Panc1 (cell line): ENCODE results near the gene TMEFF1. TPM values are rescaled to one million over a fixed set of nuclear protein-coding genes. Genes with fewer than 3 reads are reported as not detected.

ENCODE experiments used
- ATAC-seq: fragments of 200-7000 bp; cut with Tn5 transposase; 2 replicates; pipeline ENCODE4 v1.9.1; 2020; ENCODE audit warnings: mild to moderate bottlenecking, moderate library complexity
- BruUV-seq: library from RNA; stranded (reverse); fragments of 400-500 nt; replicated peaks from 2 replicates; lab custom pipeline; 2021; lab: Mats Ljungman, UMichigan
- CTCF ChIA-PET: fragments of 300-600 bp; sonication (Branson Sonifier 250); formaldehyde crosslinking; loops from one replicate; lab custom pipeline; 2022; ENCODE audit warnings: antibody characterized with exemption; lab: Charles Lee
- POLR2A ChIA-PET: fragments of 300-600 bp; sonication (Branson Sonifier 250); formaldehyde crosslinking; loops from one replicate; lab custom pipeline; 2022; ENCODE audit warnings: antibody characterized with exemption; lab: Charles Lee
- DNase-seq: peaks from one replicate; pipeline ENCODE4 v3.0.0-alpha.2; 2010; ENCODE audit warnings: low read depth, low spot score
- H3K27ac ChIP-seq: 2 replicates; pipeline ENCODE4 v1.5.1; 2011; ENCODE audit warnings: mild to moderate bottlenecking, low read length, inconsistent platforms
- H3K27me3 ChIP-seq: fragments of 200-500 bp; sonication (Bioruptor generic); 2 replicates; pipeline ENCODE4 v1.6.0; 2014; ENCODE audit warnings: low read length, inconsistent platforms; ENCODE audit not compliant: control insufficient read depth, insufficient read depth
- H3K36me3 ChIP-seq: fragments of 200-500 bp; sonication (Bioruptor generic); 2 replicates; pipeline ENCODE4 v1.5.1; 2014; ENCODE audit warnings: inconsistent platforms, mild to moderate bottlenecking, low read length, moderate library complexity; ENCODE audit not compliant: control insufficient read depth, insufficient read depth
- H3K4me1 ChIP-seq: 2 replicates; pipeline ENCODE4 v1.5.1; 2011; ENCODE audit warnings: inconsistent platforms, mild to moderate bottlenecking, low read length, moderate library complexity; ENCODE audit not compliant: control insufficient read depth, insufficient read depth
- H3K4me3 ChIP-seq, 2 experiments: 2 replicates each; pipeline ENCODE4 v1.5.1; 2011 to 2012; ENCODE audit warnings: low read depth in 2 of 2, low read length in 2 of 2, mild to moderate bottlenecking in 2 of 2, inconsistent platforms in 1 of 2, moderate library complexity in 1 of 2
- H3K9me3 ChIP-seq: fragments of 200-500 bp; sonication (Bioruptor generic); 2 replicates; pipeline ENCODE4 v1.5.1; 2014; ENCODE audit warnings: low read depth, mild to moderate bottlenecking, inconsistent platforms, low read length, moderate library complexity; ENCODE audit not compliant: control insufficient read depth, insufficient read depth
- POLR2AphosphoS5 ChIP-seq: IDR thresholded peaks from 2 replicates; pipeline ENCODE4 v1.6.1; 2012; ENCODE audit warnings: mild to moderate bottlenecking, low read depth, low read length, moderate library complexity
- SIN3A ChIP-seq: IDR thresholded peaks from 2 replicates; pipeline ENCODE4 v1.6.1; 2012; ENCODE audit warnings: low read depth, mild to moderate bottlenecking, low read length, moderate library complexity, borderline replicate concordance; ENCODE audit not compliant: insufficient read depth
- TCF7L2 ChIP-seq: IDR thresholded peaks from 2 replicates; pipeline ENCODE4 v1.6.1; 2011; ENCODE audit warnings: mild to moderate bottlenecking, low read depth, low read length, inconsistent platforms
- in situ Hi-C: cut with HindIII; loops from 2 replicates; pipeline ENCODE4 v1.10.0; 2016; ENCODE audit warnings: low sequenced_read_pairs, low pct_unique_long_range_greater_than_20kb
- intact Hi-C: fragments of 100-400 bp; cut with micrococcal nuclease; formaldehyde crosslinking; loops from one replicate; pipeline ENCODE4 v1.10.0; 2022; ENCODE audit not compliant: unreplicated experiment
- total RNA-seq: library from RNA; stranded (reverse); gene quantifications from one replicate; pipeline ENCODE4 v1.2.1, GENCODE V29; 2021; ENCODE audit not compliant: unreplicated experiment
- TF ChIP-seq, protein P1 (sequence below): fragments of 450-650 bp; IDR thresholded peaks from 2 replicates; pipeline ENCODE4 v1.5.1; 2017; ENCODE audit warnings: mild to moderate bottlenecking
- TF ChIP-seq, protein P2 (sequence below), 2 experiments: IDR thresholded peaks; 2 replicates each; pipeline ENCODE4 v1.6.1; 2011 to 2012; ENCODE audit warnings: low read depth in 2 of 2, control low read depth in 1 of 2, low read length in 1 of 2, mild to moderate bottlenecking in 1 of 2, moderate library complexity in 1 of 2; ENCODE audit not compliant: insufficient read depth in 1 of 2

Gene TMEFF1
- total RNA-seq, 1 experiment from 2014 or later = 2.2 TPM

DNA sequence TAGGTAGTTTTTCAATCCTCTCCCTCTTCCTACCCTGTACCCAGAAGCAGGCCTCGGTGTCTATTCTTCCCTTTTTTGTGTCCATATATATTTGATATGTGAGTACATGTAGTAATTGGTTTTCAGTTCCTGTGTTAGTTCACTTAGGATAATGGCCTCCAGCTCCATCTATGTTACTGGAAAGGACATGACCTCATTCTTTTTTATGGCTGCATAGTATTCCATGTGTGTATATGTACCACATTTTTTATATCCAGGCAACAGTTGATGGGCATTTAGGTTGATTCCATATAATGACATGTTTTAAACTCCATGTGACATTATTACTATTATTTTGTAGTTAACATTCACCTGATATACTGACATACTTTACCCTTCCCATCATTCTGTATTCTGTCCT is 154.0 kb downstream of the TMEFF1 start:
- POLR2A ChIA-PET = no interaction called here

More for the DNA sequence above, 154.0 kb downstream of the TMEFF1 start:
- no peaks in the 10 kb centered on the region for H3K9me3 ChIP-seq
- H3K4me3 ChIP-seq = no peak overlapping the region
- TF ChIP-seq TCF7L2 (no peak), SIN3A (no peak), POLR2AphosphoS5 (no peak)
- TF ChIP-seq, protein P1, sequence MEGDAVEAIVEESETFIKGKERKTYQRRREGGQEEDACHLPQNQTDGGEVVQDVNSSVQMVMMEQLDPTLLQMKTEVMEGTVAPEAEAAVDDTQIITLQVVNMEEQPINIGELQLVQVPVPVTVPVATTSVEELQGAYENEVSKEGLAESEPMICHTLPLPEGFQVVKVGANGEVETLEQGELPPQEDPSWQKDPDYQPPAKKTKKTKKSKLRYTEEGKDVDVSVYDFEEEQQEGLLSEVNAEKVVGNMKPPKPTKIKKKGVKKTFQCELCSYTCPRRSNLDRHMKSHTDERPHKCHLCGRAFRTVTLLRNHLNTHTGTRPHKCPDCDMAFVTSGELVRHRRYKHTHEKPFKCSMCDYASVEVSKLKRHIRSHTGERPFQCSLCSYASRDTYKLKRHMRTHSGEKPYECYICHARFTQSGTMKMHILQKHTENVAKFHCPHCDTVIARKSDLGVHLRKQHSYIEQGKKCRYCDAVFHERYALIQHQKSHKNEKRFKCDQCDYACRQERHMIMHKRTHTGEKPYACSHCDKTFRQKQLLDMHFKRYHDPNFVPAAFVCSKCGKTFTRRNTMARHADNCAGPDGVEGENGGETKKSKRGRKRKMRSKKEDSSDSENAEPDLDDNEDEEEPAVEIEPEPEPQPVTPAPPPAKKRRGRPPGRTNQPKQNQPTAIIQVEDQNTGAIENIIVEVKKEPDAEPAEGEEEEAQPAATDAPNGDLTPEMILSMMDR = no peak
- TF ChIP-seq, protein P2, sequence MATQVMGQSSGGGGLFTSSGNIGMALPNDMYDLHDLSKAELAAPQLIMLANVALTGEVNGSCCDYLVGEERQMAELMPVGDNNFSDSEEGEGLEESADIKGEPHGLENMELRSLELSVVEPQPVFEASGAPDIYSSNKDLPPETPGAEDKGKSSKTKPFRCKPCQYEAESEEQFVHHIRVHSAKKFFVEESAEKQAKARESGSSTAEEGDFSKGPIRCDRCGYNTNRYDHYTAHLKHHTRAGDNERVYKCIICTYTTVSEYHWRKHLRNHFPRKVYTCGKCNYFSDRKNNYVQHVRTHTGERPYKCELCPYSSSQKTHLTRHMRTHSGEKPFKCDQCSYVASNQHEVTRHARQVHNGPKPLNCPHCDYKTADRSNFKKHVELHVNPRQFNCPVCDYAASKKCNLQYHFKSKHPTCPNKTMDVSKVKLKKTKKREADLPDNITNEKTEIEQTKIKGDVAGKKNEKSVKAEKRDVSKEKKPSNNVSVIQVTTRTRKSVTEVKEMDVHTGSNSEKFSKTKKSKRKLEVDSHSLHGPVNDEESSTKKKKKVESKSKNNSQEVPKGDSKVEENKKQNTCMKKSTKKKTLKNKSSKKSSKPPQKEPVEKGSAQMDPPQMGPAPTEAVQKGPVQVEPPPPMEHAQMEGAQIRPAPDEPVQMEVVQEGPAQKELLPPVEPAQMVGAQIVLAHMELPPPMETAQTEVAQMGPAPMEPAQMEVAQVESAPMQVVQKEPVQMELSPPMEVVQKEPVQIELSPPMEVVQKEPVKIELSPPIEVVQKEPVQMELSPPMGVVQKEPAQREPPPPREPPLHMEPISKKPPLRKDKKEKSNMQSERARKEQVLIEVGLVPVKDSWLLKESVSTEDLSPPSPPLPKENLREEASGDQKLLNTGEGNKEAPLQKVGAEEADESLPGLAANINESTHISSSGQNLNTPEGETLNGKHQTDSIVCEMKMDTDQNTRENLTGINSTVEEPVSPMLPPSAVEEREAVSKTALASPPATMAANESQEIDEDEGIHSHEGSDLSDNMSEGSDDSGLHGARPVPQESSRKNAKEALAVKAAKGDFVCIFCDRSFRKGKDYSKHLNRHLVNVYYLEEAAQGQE (IDR thresholded peaks at IDR 0.05; ENCODE audit: insufficient read depth in 1 of 2, low read depth in 2 of 2, low read length in 1 of 2) = no peak
- no peak overlapping the region for H3K27ac ChIP-seq
- DNase-seq (no peak), ATAC-seq (no peak)
- no TSS peak for BruUV-seq
- CTCF ChIA-PET = no interaction called here
- intact Hi-C loops (no loop called here), in situ Hi-C loops (no loop called here)
- H3K36me3 ChIP-seq = no peaks in the 10 kb centered on the region; the same call in 1 of the 2 replicates
- H3K4me1 ChIP-seq = no peaks in the 10 kb centered on the region
- no peaks in the 10 kb centered on the region for H3K27me3 ChIP-seq

Other genes with a start within 250 kb of the TMEFF1 start
- 15.4 TPM for gene TEX10, start 120.2 kb upstream of the TMEFF1 start, total RNA-seq
- 58.7 TPM for gene MSANTD3, start 46.0 kb upstream of the TMEFF1 start, total RNA-seq
- 0.82 TPM for gene CAVIN4, start 104.9 kb downstream of the TMEFF1 start, total RNA-seq